Adipocyte (in vitro differentiated cells): ENCODE measurements around the gene PLXDC2.
"Not testable (repeated sequence)": the region's sequence is repeated elsewhere in the genome, so short reads cannot be mapped to it uniquely, and the experiment has no call there.

Experiments
- DNase-seq: peaks from one replicate; pipeline ENCODE4 v3.0.0-alpha.2; 2015; ENCODE audit warnings: low read depth
- H3K27me3 ChIP-seq: replicated peaks from 2 replicates; pipeline ENCODE4 v1.7.0; 2013; ENCODE audit warnings: mild to moderate bottlenecking, low read length, moderate library complexity; ENCODE audit not compliant: control insufficient read depth, insufficient read depth
- H3K36me3 ChIP-seq: 2 replicates; pipeline ENCODE4 v1.7.0; 2013; ENCODE audit warnings: low read length, mild to moderate bottlenecking, moderate library complexity; ENCODE audit not compliant: control insufficient read depth, insufficient read depth, severe bottlenecking
- H3K4me1 ChIP-seq: 2 replicates; pipeline ENCODE4 v1.7.0; 2013; ENCODE audit warnings: mild to moderate bottlenecking, low read length, moderate library complexity; ENCODE audit not compliant: control insufficient read depth, insufficient read depth
- H3K4me3 ChIP-seq: 2 replicates; pipeline ENCODE4 v1.7.0; 2013; ENCODE audit warnings: mild to moderate bottlenecking, low read length, moderate library complexity
- H3K9ac ChIP-seq: 2 replicates; pipeline ENCODE4 v1.7.0; 2013; ENCODE audit warnings: mild to moderate bottlenecking, low read length, moderate library complexity
- H3K9me3 ChIP-seq: 2 replicates; pipeline ENCODE4 v1.7.0; 2013; ENCODE audit warnings: mild to moderate bottlenecking, low read length, moderate library complexity; ENCODE audit not compliant: control insufficient read depth

PLXDC2 gene

DNA sequence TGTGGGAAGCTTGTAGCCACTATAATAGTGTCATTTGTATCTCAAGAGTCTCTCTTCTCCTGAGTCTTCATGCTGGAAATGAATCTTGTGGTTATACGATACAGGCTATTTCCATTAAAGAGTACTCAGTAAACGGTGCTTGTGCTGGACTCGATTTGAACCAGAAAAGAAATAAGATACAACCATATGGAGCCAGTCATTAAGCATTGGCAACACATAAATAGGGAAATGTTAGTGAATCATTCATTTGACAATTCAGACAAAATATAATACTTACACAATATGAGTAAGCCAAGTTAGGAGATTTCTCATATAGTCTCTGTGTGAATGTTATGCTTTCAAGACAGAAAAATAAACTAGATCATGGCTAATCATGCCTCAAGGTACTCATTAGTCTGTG, 356.8 kb downstream of the PLXDC2 start:
- Histone ChIP-seq H3K36me3 (no peaks in the 10 kb centered on the region), H3K27me3 (no peaks in the 10 kb centered on the region), H3K9ac (no peak overlapping the region), H3K4me3 (no peak overlapping the region), H3K9me3 (no peaks in the 10 kb centered on the region), H3K4me1 (no peaks in the 10 kb centered on the region)
- no peak for DNase-seq

DNA sequence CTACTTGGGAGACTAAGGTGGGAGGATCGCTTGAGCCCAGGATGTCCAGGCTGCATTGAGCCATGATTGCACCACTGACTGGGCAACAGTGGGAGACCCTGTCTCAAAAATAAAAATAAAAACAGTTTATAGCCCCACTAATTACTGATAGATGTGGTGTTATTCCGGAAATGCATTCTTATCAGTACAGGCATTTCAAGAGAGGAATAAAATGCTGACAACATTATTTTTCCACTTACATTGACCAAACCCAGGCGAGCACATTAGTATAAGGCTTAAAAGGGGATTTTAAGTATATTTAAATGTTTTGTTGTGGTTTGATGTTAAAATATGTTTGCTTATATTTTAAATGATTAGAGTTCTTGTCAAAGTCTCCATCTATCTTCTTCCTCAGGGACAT, 359.5 kb downstream of the PLXDC2 start:
- DNase-seq: no peak
- no peak overlapping the region for H3K4me3 ChIP-seq
- H3K9ac ChIP-seq: no peak overlapping the region
- no peaks in the 10 kb centered on the region for H3K4me1 ChIP-seq
- H3K27me3 ChIP-seq: no peaks in the 10 kb centered on the region
- H3K36me3 ChIP-seq: no peaks in the 10 kb centered on the region
- H3K9me3 ChIP-seq: no peaks in the 10 kb centered on the region

GRCh38 chr10:20180766-20181165, 364.5 kb downstream of the PLXDC2 start:
- H3K4me1 ChIP-seq: no peaks in the 10 kb centered on the region
- H3K9me3 ChIP-seq: no peaks in the 10 kb centered on the region
- no peak overlapping the region for H3K9ac ChIP-seq
- no peak for DNase-seq
- no peaks in the 10 kb centered on the region for H3K27me3 ChIP-seq
- no peaks in the 10 kb centered on the region for H3K36me3 ChIP-seq
- no peak overlapping the region for H3K4me3 ChIP-seq

DNA sequence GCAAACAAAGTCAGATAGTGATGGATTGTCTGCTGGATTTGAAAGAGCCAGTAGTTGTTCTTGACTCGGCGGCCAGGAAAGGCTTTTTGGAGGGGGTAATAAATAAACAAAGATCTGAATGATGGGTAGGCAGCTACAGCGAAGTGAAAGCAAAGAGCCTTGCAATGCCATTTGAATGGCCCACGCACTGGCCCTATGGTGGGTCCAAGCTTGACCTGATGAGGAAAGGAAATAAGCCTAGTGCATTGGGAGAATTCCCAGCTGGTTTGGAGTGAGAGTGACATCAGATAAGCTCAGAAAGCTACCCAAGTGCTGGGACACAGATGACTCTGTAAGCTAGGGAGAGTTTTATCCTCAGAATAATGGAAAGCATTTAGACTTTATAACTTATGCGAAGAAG, 365.2 kb downstream of the PLXDC2 start:
- H3K4me1 ChIP-seq: no peaks in the 10 kb centered on the region
- no peak overlapping the region for H3K4me3 ChIP-seq
- H3K36me3 ChIP-seq: no peaks in the 10 kb centered on the region
- DNase-seq: no peak
- no peaks in the 10 kb centered on the region for H3K9me3 ChIP-seq
- H3K9ac ChIP-seq: no peak overlapping the region
- no peaks in the 10 kb centered on the region for H3K27me3 ChIP-seq

- Histone ChIP-seq H3K4me3 (no peak overlapping the region), H3K9me3 (no peaks in the 10 kb centered on the region), H3K36me3 (no peaks in the 10 kb centered on the region), H3K9ac (no peak overlapping the region), H3K27me3 (no peaks in the 10 kb centered on the region), H3K4me1 (no peaks in the 10 kb centered on the region)
- DNase-seq: no peak
These were observed 368.9 kb downstream of the PLXDC2 start for GRCh38 chr10:20185116-20185515.

GRCh38 chr10:20191392-20191791, 375.2 kb downstream of the PLXDC2 start:
- H3K9ac ChIP-seq, H3K4me1 ChIP-seq, H3K9me3 ChIP-seq, DNase-seq, H3K4me3 ChIP-seq, H3K36me3 ChIP-seq, H3K27me3 ChIP-seq: not testable (repeated sequence)

GRCh38 chr10:20195076-20195475, 378.8 kb downstream of the PLXDC2 start:
- DNase-seq: no peak

GRCh38 chr10:20200758-20201157, 384.5 kb downstream of the PLXDC2 start:
- Histone ChIP-seq H3K9ac (no peak overlapping the region), H3K27me3 (no peaks in the 10 kb centered on the region), H3K36me3 (no peaks in the 10 kb centered on the region), H3K9me3 (no peaks in the 10 kb centered on the region), H3K4me1 (no peaks in the 10 kb centered on the region), H3K4me3 (no peak overlapping the region)
- no peak for DNase-seq

More at GRCh38 chr10:20195076-20195475, 378.8 kb downstream of the PLXDC2 start:
- Histone ChIP-seq H3K36me3 (no peaks in the 10 kb centered on the region), H3K27me3 (no peaks in the 10 kb centered on the region), H3K9me3 (no peaks in the 10 kb centered on the region), H3K4me1 (no peaks in the 10 kb centered on the region), H3K4me3 (no peak overlapping the region), H3K9ac (no peak overlapping the region)

DNA sequence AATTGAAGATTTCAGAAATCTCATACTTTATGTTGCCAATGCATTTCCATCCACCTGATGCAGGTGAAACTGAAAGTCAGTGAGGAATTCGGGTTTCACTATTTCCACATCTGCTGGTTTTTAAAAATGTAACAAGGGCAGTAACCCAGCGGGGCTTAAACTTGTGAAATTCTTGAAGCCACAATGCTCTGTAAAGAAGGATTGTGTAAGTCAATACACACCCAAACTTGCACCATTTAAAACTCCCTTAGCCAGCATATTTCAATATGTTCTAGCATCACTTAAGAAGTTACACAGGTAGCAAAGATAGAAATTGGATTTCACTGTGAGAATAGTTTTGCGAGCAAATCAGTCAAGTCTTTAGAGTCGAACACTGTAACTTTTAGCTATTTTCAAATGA, 386.1 kb downstream of the PLXDC2 start:
- H3K27me3 ChIP-seq: no peaks in the 10 kb centered on the region
- no peaks in the 10 kb centered on the region for H3K4me1 ChIP-seq
- no peak overlapping the region for H3K4me3 ChIP-seq

GRCh38 chr10:20207653-20208052, 391.4 kb downstream of the PLXDC2 start:
- Histone ChIP-seq H3K4me3 (no peak overlapping the region), H3K27me3 (no peaks in the 10 kb centered on the region), H3K9ac (no peak overlapping the region), H3K36me3 (no peaks in the 10 kb centered on the region), H3K4me1 (no peaks in the 10 kb centered on the region), H3K9me3 (no peaks in the 10 kb centered on the region)
- no peak for DNase-seq

More for the DNA sequence above, 386.1 kb downstream of the PLXDC2 start:
- Histone ChIP-seq H3K9ac (no peak overlapping the region), H3K36me3 (no peaks in the 10 kb centered on the region), H3K9me3 (no peaks in the 10 kb centered on the region)
- no peak for DNase-seq

GRCh38 chr10:20209098-20209497, 392.9 kb downstream of the PLXDC2 start:
- H3K9me3 ChIP-seq, DNase-seq, H3K4me1 ChIP-seq, H3K4me3 ChIP-seq, H3K27me3 ChIP-seq, H3K9ac ChIP-seq, H3K36me3 ChIP-seq: not testable (repeated sequence)

GRCh38 chr10:20215547-20216152, 399.4 kb downstream of the PLXDC2 start:
- Histone ChIP-seq H3K9ac (no peak overlapping the region), H3K4me3 (no peak overlapping the region), H3K27me3 (no peaks in the 10 kb centered on the region), H3K36me3 (no peaks in the 10 kb centered on the region), H3K9me3 (no peaks in the 10 kb centered on the region), H3K4me1 (no peaks in the 10 kb centered on the region)
- no peak for DNase-seq
